ENCODE results near the gene EML6. TPM values are rescaled to one million over a fixed set of nuclear protein-coding genes. Genes with fewer than 3 reads are reported as not detected.

The EML6 gene
- total RNA-seq, 1 donor from 2014 or later: 0.56 TPM

DNA sequence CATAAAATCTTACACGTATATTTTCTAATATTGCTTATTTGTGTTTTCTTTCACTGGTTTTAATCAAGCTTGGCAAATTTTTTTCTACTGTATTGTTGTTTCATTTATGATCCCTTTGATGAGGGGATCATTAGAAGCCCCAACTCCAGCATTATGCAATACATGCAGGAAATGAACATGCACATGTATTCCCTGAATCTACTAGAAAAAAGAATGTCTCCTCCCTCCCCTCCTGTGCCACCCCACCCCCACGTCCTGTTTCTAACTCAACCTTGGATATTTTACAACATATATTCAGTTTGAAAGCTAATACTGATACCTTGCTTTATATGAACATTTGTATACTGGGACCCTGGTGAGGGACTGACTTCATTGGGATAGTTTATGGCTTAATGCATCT is 53.0 kb downstream of the EML6 start:
- ATAC-seq (ENCODE audit: poor library complexity): no peak
- DNase-seq: no peak
- intact Hi-C loops (cut with DNase I): no loop called here

GRCh38 chr2:54783349-54783748 is 59.9 kb downstream of the EML6 start:
- intact Hi-C loops (cut with DNase I): no loop called here
- DNase-seq: no peak
- no peak for ATAC-seq (ENCODE audit: poor library complexity)

DNA sequence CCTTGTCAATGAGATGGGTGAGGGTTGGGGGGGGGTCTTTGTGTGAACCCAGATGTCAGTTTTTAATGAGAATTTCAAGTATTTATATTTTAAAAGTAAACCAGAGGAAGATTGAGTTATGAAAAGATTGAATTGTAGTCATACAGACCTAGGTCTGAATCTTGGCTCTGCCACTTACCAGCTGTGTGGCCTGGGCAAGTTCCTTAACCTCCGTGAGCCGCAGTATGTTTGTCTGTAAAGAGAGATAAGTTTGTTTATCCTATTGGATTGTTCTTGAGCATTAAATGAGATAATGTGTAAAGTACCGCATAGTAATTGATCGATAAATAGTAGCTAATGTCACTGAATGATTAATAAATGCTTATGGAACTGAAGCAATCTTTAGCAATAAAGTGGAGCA is 63.8 kb downstream of the EML6 start:
- DNase-seq (no peak), ATAC-seq (ENCODE audit: poor library complexity) (no peak)
- intact Hi-C loops (cut with DNase I): no loop called here

GRCh38 chr2:54787755-54788366 is 64.4 kb downstream of the EML6 start:
- DNase-seq (no peak), ATAC-seq (ENCODE audit: poor library complexity) (no peak)
- intact Hi-C loops (cut with DNase I): no loop called here

GRCh38 chr2:54789878-54790277 is 66.4 kb downstream of the EML6 start:
- DNase-seq (no peak), ATAC-seq (ENCODE audit: poor library complexity) (no peak)
- intact Hi-C loops (cut with DNase I): no loop called here

- intact Hi-C loops (cut with DNase I): no loop called here
- DNase-seq (no peak), ATAC-seq (ENCODE audit: poor library complexity) (no peak)
Observed at GRCh38 chr2:54791831-54792230, 68.4 kb downstream of the EML6 start.

DNA sequence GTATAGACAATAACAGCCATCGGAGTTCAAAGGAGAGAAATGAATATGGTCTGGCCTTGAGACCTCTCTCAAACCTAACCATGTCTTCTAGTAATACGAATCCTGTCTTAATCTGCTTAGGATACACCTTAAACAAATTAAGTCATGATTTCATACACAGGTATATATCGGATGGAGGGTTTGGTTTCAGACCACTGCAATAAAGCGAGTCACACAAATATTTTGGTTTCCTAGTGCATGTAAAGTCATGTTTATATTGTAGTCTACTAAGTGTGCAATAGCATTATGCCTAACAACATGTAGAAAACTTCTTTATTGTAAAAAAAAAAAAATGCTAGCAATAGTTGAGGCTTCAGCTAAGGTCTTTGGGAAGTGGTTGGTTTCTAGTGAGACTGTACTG is 73.8 kb downstream of the EML6 start:
- intact Hi-C loops (cut with DNase I): no loop called here
- ATAC-seq (ENCODE audit: poor library complexity) (no peak), DNase-seq (no peak)

GRCh38 chr2:54801352-54801751 is 77.9 kb downstream of the EML6 start:
- DNase-seq (no peak), ATAC-seq (ENCODE audit: poor library complexity) (no peak)
- intact Hi-C loops (cut with DNase I): no loop called here

DNA sequence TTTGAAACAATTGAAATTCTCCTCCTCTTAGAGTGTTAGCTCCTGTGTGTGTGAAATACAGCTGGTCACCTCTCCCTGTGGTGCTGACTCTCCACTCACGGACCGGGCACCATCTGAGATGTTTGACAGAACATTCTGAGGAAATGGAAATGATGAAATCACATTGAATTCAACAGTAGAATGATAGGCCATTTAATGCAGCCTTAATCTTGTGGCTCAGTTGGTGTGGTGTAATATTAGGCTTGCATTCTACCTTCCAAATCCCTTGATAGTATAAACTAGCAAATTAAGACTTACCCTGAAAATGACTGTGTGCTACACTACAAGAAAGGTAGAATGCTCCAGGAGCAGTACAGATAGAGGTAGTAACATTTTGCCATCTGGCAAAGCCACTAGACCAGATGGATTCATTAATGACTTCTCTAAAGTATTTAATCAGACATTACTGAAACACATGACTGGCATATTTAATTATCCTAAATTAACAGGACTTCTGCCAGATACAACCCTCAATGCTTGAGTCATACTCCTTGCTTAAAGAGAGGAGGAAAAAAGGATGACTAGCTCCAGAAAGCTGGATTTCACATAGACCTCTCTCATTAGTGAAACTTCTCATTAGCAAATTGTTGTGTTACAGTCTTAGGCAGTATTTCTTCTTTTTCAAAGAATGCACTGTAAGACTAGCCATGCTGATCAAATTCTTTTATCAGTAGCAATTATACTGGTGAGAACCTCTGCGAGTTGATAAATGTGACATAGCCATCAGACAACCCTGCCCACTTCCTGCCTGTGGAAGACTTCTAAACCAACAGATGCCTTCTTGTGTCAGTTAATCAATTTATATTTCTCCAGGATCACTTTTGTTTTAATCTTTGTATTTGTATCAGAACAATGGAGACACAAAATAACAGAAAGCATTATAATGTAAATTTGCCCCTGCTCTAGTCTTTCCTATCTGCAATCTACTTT is 80.6 kb downstream of the EML6 start:
- ATAC-seq (ENCODE audit: poor library complexity) (no peak), DNase-seq (no peak)
- intact Hi-C loops (cut with DNase I): no loop called here

DNA sequence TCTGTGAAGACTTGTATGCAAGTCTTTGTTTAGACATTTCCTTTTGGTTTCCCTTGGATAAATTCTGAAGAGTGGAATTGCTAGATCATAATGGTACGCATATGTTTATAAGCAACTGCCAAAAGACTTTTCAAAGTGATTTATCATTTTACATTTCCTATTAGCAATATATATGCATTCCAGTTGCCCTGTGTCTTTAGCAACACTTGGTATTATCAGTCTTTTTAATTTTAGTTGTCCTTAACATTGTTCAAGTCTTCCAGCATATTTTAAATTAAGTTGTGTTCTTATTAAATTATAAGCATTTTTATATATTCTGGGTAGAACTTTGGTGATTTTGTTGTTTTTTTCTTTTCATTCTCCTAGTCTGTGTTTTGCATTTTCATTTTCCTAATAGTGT is 81.8 kb downstream of the EML6 start:
- intact Hi-C loops (cut with DNase I): no loop called here
- DNase-seq (no peak), ATAC-seq (ENCODE audit: poor library complexity) (no peak)

- ATAC-seq (ENCODE audit: poor library complexity) (no peak), DNase-seq (no peak)
- intact Hi-C loops (cut with DNase I): no loop called here
Observed at GRCh38 chr2:54806975-54807374, 83.5 kb downstream of the EML6 start.

DNA sequence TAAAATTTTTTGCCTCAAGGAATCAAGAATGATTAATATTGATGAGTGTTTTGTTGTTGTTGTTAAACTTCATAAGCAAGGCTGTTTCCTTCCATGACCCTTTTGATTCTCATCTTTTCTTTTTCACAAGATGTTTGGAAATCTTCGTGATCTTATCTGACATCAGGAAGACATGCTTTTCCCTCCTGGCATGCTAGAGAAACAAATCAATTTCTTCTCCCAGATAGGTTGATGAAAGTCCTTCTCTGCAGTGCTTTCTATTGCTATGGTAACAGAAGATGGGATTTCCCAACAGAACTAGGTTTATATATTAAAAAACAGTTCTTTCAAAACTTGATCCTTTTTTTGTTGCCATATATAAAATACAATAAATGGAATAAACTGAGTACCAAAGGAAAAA is 85.2 kb downstream of the EML6 start:
- intact Hi-C loops (cut with DNase I): no loop called here
- ATAC-seq (ENCODE audit: poor library complexity) (no peak), DNase-seq (no peak)

DNA sequence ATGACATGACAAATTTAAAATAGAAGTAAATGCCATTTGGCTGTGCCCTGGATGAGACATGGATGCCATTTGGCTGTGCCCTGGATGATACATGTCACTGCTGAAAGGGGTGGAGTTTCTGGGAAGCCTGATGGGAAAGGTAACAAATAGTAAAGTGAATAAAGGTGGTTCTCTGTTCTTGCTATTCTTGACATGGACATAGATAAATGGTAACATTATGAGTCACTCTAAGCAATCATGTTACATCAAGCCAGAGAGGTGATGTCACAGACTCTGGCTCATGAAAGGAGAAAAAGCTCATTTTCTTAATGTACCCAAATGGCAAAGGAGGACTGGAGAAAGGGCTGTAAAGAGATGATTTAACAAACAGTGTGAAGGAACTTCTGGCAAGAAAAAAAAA is 86.4 kb downstream of the EML6 start:
- ATAC-seq (ENCODE audit: poor library complexity) (no peak), DNase-seq (no peak)
- intact Hi-C loops (cut with DNase I): no loop called here

DNA sequence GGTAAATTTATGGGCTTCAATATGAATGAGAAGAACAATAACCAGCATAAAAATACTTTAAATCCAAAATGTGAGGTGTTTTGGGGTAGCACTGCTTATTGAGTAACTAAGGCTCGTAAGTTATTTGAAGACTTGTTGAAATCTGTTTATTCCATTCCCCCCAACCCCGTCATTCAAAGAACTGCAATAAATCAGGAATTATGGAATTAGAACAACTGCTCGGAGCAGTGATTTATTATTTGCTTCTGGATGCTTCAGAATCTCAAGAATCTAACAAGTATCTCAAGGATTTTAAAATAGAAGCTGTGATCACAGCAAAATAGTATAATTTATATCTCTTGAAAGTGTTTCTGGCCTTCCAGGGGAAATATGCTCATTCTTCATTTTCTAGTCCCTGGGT is 86.8 kb downstream of the EML6 start:
- ATAC-seq (ENCODE audit: poor library complexity) (no peak), DNase-seq (no peak)
- intact Hi-C loops (cut with DNase I): no loop called here

GRCh38 chr2:54813584-54813983 is 90.1 kb downstream of the EML6 start:
- ATAC-seq (ENCODE audit: poor library complexity) (no peak), DNase-seq (no peak)
- intact Hi-C loops (cut with DNase I): no loop called here

- no peak for ATAC-seq (ENCODE audit: poor library complexity)
- intact Hi-C loops (cut with DNase I): no loop called here
Observed at GRCh38 chr2:54814389-54815147, 91.1 kb downstream of the EML6 start.

DNA sequence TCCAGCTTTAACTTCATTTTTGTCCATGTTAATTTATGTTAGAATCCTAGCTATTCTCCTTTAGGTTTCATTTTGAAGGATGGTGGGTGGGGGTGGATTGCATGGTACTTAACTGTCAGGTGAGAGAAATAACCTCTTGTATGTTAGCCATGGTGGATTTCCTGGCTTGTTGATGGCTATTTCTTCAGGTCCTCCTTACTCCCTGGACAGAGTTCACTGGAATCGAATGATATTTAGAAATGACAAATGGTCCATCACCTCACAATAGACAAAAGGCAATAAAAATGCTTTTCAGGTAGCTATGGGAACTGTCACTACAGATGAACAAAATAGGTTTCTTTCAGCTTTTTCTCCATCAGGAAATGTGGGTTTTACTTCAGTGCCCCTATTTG is 91.7 kb downstream of the EML6 start:
- ATAC-seq (ENCODE audit: poor library complexity) (no peak), DNase-seq (no peak)
- intact Hi-C loops (cut with DNase I): no loop called here

More at GRCh38 chr2:54814389-54815147, 91.1 kb downstream of the EML6 start:
- DNase-seq: no peak

- no peak for DNase-seq
- intact Hi-C loops (cut with DNase I): no loop called here
- ATAC-seq (ENCODE audit: poor library complexity): no peak
Observed at GRCh38 chr2:54818226-54818625, 94.8 kb downstream of the EML6 start.

GRCh38 chr2:54820558-54820957 is 97.1 kb downstream of the EML6 start:
- intact Hi-C loops (cut with DNase I): no loop called here
- ATAC-seq (ENCODE audit: poor library complexity) (no peak), DNase-seq (no peak)

- DNase-seq: no peak
- intact Hi-C loops (cut with DNase I): no loop called here
- no peak for ATAC-seq (ENCODE audit: poor library complexity)
Observed at GRCh38 chr2:54824567-54824966, 101.1 kb downstream of the EML6 start.

All from Right ventricle myocardium superior (tissue), 1 donor.